IgD-negative memory B cell (primary cell): ENCODE data around the gene PHACTR1. TPM values are rescaled to one million over a fixed set of nuclear protein-coding genes. Genes with fewer than 3 reads are reported as not detected.
"Not testable (repeated sequence)": the region's sequence is repeated elsewhere in the genome, so short reads cannot be mapped to it uniquely, and the experiment has no call there.

Experiments
- H3K27ac Mint-ChIP-seq, 3 donors: one replicate each; pipeline ENCODE4 v1.8.0; 2020 to 2022; ENCODE audit warnings: mild to moderate bottlenecking in 3 of 3, mixed read lengths in 3 of 3, moderate library complexity in 1 of 3
- H3K27me3 Mint-ChIP-seq: one replicate; pipeline ENCODE4 v1.8.0; 2021; ENCODE audit warnings: mixed read lengths
- H3K36me3 Mint-ChIP-seq: one replicate; pipeline ENCODE4 v1.8.0; 2020; ENCODE audit warnings: mild to moderate bottlenecking, mixed read lengths
- H3K4me1 Mint-ChIP-seq, 3 donors: one replicate each; pipeline ENCODE4 v1.8.0; 2020 to 2022; ENCODE audit warnings: mixed read lengths in 3 of 3, mild to moderate bottlenecking in 1 of 3
- H3K4me3 Mint-ChIP-seq, 4 donors: one replicate each; pipeline ENCODE4 v1.8.0; 2020 to 2022; ENCODE audit warnings: mild to moderate bottlenecking in 4 of 4, mixed read lengths in 4 of 4, moderate library complexity in 3 of 4
- H3K9me3 Mint-ChIP-seq, 3 donors: one replicate each; pipeline ENCODE4 v1.8.0; 2020 to 2021; ENCODE audit warnings: mixed read lengths in 3 of 3, mild to moderate bottlenecking in 1 of 3
- polyA plus RNA-seq: library from polyadenylated mRNA; unstranded; fragments of 300-500 nt; fragmentation: Illumina TruSeq; gene quantifications from one replicate; pipeline ENCODE4 v1.2.3, GENCODE V29; 2021

Gene PHACTR1
- polyA plus RNA-seq, 1 donor from 2014 or later, result 12.8 TPM

- peaks cover 0 to 1% (median 0%) of the 10 kb centered on the region in 3 donors for H3K4me1 Mint-ChIP-seq
- H3K27ac Mint-ChIP-seq, result no peak overlapping the region
- H3K4me3 Mint-ChIP-seq, result no peak overlapping the region
- H3K9me3 Mint-ChIP-seq, result peaks cover 0 to 3% (median 3%) of the 10 kb centered on the region in 3 donors
- peaks cover 18% of the 10 kb centered on the region for H3K27me3 Mint-ChIP-seq
- H3K36me3 Mint-ChIP-seq, result peaks cover 2% of the 10 kb centered on the region
Measured at GRCh38 chr6:13243033-13243432, 526.5 kb downstream of the PHACTR1 start.

- H3K27ac Mint-ChIP-seq, H3K36me3 Mint-ChIP-seq: not testable (repeated sequence)
- peaks cover 21% of the 10 kb centered on the region for H3K27me3 Mint-ChIP-seq
Measured at GRCh38 chr6:13243745-13244144, 527.2 kb downstream of the PHACTR1 start.

GRCh38 chr6:13247627-13248026 lies 531.1 kb downstream of the PHACTR1 start:
- Mint-ChIP-seq H3K4me1 (peaks cover 0 to 8% (median 5%) of the 10 kb centered on the region in 3 donors), H3K27ac (no peak overlapping the region), H3K36me3 (peaks cover 2% of the 10 kb centered on the region), H3K4me3 (no peak overlapping the region), H3K27me3 (peaks cover 9% of the 10 kb centered on the region), H3K9me3 (peaks cover 0 to 3% (median 1%) of the 10 kb centered on the region in 3 donors)

More at GRCh38 chr6:13243745-13244144, 527.2 kb downstream of the PHACTR1 start:
- H3K4me3 Mint-ChIP-seq, H3K4me1 Mint-ChIP-seq, H3K9me3 Mint-ChIP-seq: not testable (repeated sequence)

- Mint-ChIP-seq H3K4me1 (peaks cover 1 to 9% (median 5%) of the 10 kb centered on the region in 3 donors), H3K27ac (no peak overlapping the region), H3K27me3 (peaks cover 9% of the 10 kb centered on the region), H3K36me3 (peaks cover 2% of the 10 kb centered on the region), H3K9me3 (peaks cover 0 to 3% (median 1%) of the 10 kb centered on the region in 3 donors), H3K4me3 (no peak overlapping the region)
Measured at GRCh38 chr6:13248053-13248452, 531.5 kb downstream of the PHACTR1 start.

GRCh38 chr6:13248584-13248985 lies 532.0 kb downstream of the PHACTR1 start:
- H3K9me3 Mint-ChIP-seq, result peaks cover under 1 to 3% (median 1%) of the 10 kb centered on the region in 3 donors
- peaks cover 3% of the 10 kb centered on the region for H3K36me3 Mint-ChIP-seq
- H3K4me1 Mint-ChIP-seq, result peaks cover 5 to 13% (median 10%) of the 10 kb centered on the region in 3 donors
- H3K4me3 Mint-ChIP-seq, result no peak overlapping the region
- no peak overlapping the region for H3K27ac Mint-ChIP-seq
- H3K27me3 Mint-ChIP-seq, result peaks cover 9% of the 10 kb centered on the region

- H3K4me1 Mint-ChIP-seq, result peaks cover 5 to 13% (median 10%) of the 10 kb centered on the region in 3 donors
- H3K9me3 Mint-ChIP-seq, result peaks cover under 1 to 2% (median 1%) of the 10 kb centered on the region in 3 donors
- H3K36me3 Mint-ChIP-seq, result peaks cover 3% of the 10 kb centered on the region
- no peak overlapping the region for H3K27ac Mint-ChIP-seq
- no peak overlapping the region for H3K4me3 Mint-ChIP-seq
- peaks cover 6% of the 10 kb centered on the region for H3K27me3 Mint-ChIP-seq
Measured at GRCh38 chr6:13248994-13249393, 532.4 kb downstream of the PHACTR1 start.

GRCh38 chr6:13249817-13250216 lies 533.2 kb downstream of the PHACTR1 start:
- peaks cover 5 to 13% (median 10%) of the 10 kb centered on the region in 3 donors for H3K4me1 Mint-ChIP-seq
- peaks cover 6% of the 10 kb centered on the region for H3K27me3 Mint-ChIP-seq
- peaks cover 0 to 2% (median 1%) of the 10 kb centered on the region in 3 donors for H3K9me3 Mint-ChIP-seq
- H3K27ac Mint-ChIP-seq, result no peak overlapping the region
- peaks cover 2% of the 10 kb centered on the region for H3K36me3 Mint-ChIP-seq
- no peak overlapping the region for H3K4me3 Mint-ChIP-seq

GRCh38 chr6:13250703-13251102 lies 534.1 kb downstream of the PHACTR1 start:
- Mint-ChIP-seq H3K4me3 (no peak overlapping the region), H3K27ac (no peak overlapping the region), H3K36me3 (peaks cover 2% of the 10 kb centered on the region), H3K9me3 (peaks cover 0 to 4% (median 1%) of the 10 kb centered on the region in 3 donors), H3K27me3 (peaks cover 6% of the 10 kb centered on the region), H3K4me1 (peaks cover 5 to 13% (median 10%) of the 10 kb centered on the region in 3 donors)

- peaks cover 6 to 14% (median 10%) of the 10 kb centered on the region in 3 donors for H3K4me1 Mint-ChIP-seq
- H3K9me3 Mint-ChIP-seq, result peaks cover under 1 to 5% (median 1%) of the 10 kb centered on the region in 3 donors
- no peak overlapping the region for H3K4me3 Mint-ChIP-seq
- peaks cover 2% of the 10 kb centered on the region for H3K36me3 Mint-ChIP-seq
- H3K27ac Mint-ChIP-seq, result peak overlapping the region in 1 of 3 donors; percentile 30
- peaks cover 6% of the 10 kb centered on the region for H3K27me3 Mint-ChIP-seq
Measured at GRCh38 chr6:13251242-13251641, 534.7 kb downstream of the PHACTR1 start.

- no peak overlapping the region for H3K27ac Mint-ChIP-seq
- peaks cover 17 to 19% (median 18%) of the 10 kb centered on the region in 3 donors for H3K4me1 Mint-ChIP-seq
- peaks cover 2% of the 10 kb centered on the region for H3K36me3 Mint-ChIP-seq
- H3K4me3 Mint-ChIP-seq, result no peak overlapping the region
- H3K9me3 Mint-ChIP-seq, result peaks cover 1 to 10% (median 9%) of the 10 kb centered on the region in 3 donors
- H3K27me3 Mint-ChIP-seq, result peaks cover 4% of the 10 kb centered on the region
Measured at GRCh38 chr6:13252790-13253189, 536.2 kb downstream of the PHACTR1 start.

- H3K9me3 Mint-ChIP-seq, result peaks cover 1 to 10% (median 9%) of the 10 kb centered on the region in 3 donors
- peaks cover 2% of the 10 kb centered on the region for H3K36me3 Mint-ChIP-seq
- H3K27me3 Mint-ChIP-seq, result peaks cover under 1% of the 10 kb centered on the region
- no peak overlapping the region for H3K27ac Mint-ChIP-seq
- peaks cover 16 to 18% (median 18%) of the 10 kb centered on the region in 3 donors for H3K4me1 Mint-ChIP-seq
- no peak overlapping the region for H3K4me3 Mint-ChIP-seq
Measured at GRCh38 chr6:13253272-13253671, 536.7 kb downstream of the PHACTR1 start.

GRCh38 chr6:13256266-13257001 lies 539.9 kb downstream of the PHACTR1 start:
- Mint-ChIP-seq H3K9me3 (peaks cover 0 to 10% (median 9%) of the 10 kb centered on the region in 3 donors), H3K4me1 (peaks cover 29 to 50% (median 43%) of the 10 kb centered on the region in 3 donors), H3K4me3 (no peak overlapping the region), H3K27ac (no peak overlapping the region), H3K27me3 (no peaks in the 10 kb centered on the region), H3K36me3 (peaks cover 2% of the 10 kb centered on the region)

GRCh38 chr6:13259393-13259792 lies 542.8 kb downstream of the PHACTR1 start:
- Mint-ChIP-seq H3K4me3 (peak overlapping the region; percentile 13 to 89 (median 52)), H3K36me3 (no peaks in the 10 kb centered on the region), H3K27me3 (no peaks in the 10 kb centered on the region), H3K27ac (peak overlapping the region; percentile 9 to 71 (median 52)), H3K9me3 (peaks cover 0 to 9% (median 9%) of the 10 kb centered on the region in 3 donors), H3K4me1 (peaks cover 33 to 72% (median 54%) of the 10 kb centered on the region in 3 donors)

- peak overlapping the region; percentile 52 to 97 (median 57) for H3K27ac Mint-ChIP-seq
- peak overlapping the region in 3 of 4 donors; percentile 37 to 89 (median 83) for H3K4me3 Mint-ChIP-seq
- H3K9me3 Mint-ChIP-seq, result peaks cover 0 to 9% (median 9%) of the 10 kb centered on the region in 3 donors
- no peaks in the 10 kb centered on the region for H3K27me3 Mint-ChIP-seq
- no peaks in the 10 kb centered on the region for H3K36me3 Mint-ChIP-seq
- H3K4me1 Mint-ChIP-seq, result peaks cover 33 to 72% (median 54%) of the 10 kb centered on the region in 3 donors
Measured at GRCh38 chr6:13260101-13260598, 543.6 kb downstream of the PHACTR1 start.

GRCh38 chr6:13260831-13261230 lies 544.3 kb downstream of the PHACTR1 start:
- peaks cover 0 to 9% (median 6%) of the 10 kb centered on the region in 3 donors for H3K9me3 Mint-ChIP-seq
- peak overlapping the region; percentile 52 to 97 (median 63) for H3K27ac Mint-ChIP-seq
- peaks cover 36 to 72% (median 54%) of the 10 kb centered on the region in 3 donors for H3K4me1 Mint-ChIP-seq
- no peaks in the 10 kb centered on the region for H3K27me3 Mint-ChIP-seq
- no peaks in the 10 kb centered on the region for H3K36me3 Mint-ChIP-seq
- H3K4me3 Mint-ChIP-seq, result peak overlapping the region; percentile 37 to 89 (median 78)
